Measurements from ENCODE around the gene SLC12A4.
A peak's percentile ranks its signal among the peaks of the same experiment; 100 is the strongest.
"Not testable (repeated sequence)": the region's sequence is repeated elsewhere in the genome, so short reads cannot be mapped to it uniquely, and the experiment has no call there.

Gene SLC12A4

GRCh38 chr16:67940446-67941089 is 27.9 kb downstream of the SLC12A4 start:
- no peak for DNase-seq

GRCh38 chr16:67939507-67940445 is 28.7 kb downstream of the SLC12A4 start:
- DNase-seq = no peak

GRCh38 chr16:67937713-67938112 is 30.7 kb downstream of the SLC12A4 start:
- DNase-seq = not testable (repeated sequence)

- DNase-seq = no peak
Measured at GRCh38 chr16:67936880-67937605, 31.4 kb downstream of the SLC12A4 start.

- no peak for DNase-seq
Measured at GRCh38 chr16:67936124-67936879, 32.1 kb downstream of the SLC12A4 start, which contains the start of gene PSMB10. Gene PSMB10, minus strand, starts transcription at chr16:67936850. Its CDS starts 101 bp downstream, at chr16:67936749.

- peak; percentile 90 for DNase-seq
Measured at GRCh38 chr16:67935402-67936123, 32.9 kb downstream of the SLC12A4 start.

GRCh38 chr16:67935101-67935401 is 33.4 kb downstream of the SLC12A4 start:
- no peak for DNase-seq

GRCh38 chr16:67934306-67935100 is 33.9 kb downstream of the SLC12A4 start:
- DNase-seq = no peak

GRCh38 chr16:67933805-67934204 is 34.6 kb downstream of the SLC12A4 start:
- no peak for DNase-seq

GRCh38 chr16:67932462-67932840 is 36.0 kb downstream of the SLC12A4 start:
- no peak for DNase-seq

GRCh38 chr16:67931712-67932461 is 36.5 kb downstream of the SLC12A4 start, which contains the start of gene CTRL:
Gene CTRL, minus strand, starts transcription at chr16:67931862. Its CDS starts 10 bp downstream, at chr16:67931852.
- DNase-seq = no peak

GRCh38 chr16:67930678-67931211 is 37.7 kb downstream of the SLC12A4 start:
- DNase-seq = no peak

- DNase-seq = no peak
Measured at GRCh38 chr16:67930191-67930590, 38.2 kb downstream of the SLC12A4 start.

GRCh38 chr16:67928561-67929364 is 39.7 kb downstream of the SLC12A4 start:
- DNase-seq = peak; percentile 27

- DNase-seq = no peak
Measured at GRCh38 chr16:67928147-67928546, 40.3 kb downstream of the SLC12A4 start.

- no peak for DNase-seq
Measured at GRCh38 chr16:67927131-67927941, 41.1 kb downstream of the SLC12A4 start.

GRCh38 chr16:67926181-67926750 is 42.2 kb downstream of the SLC12A4 start:
- peak; percentile 16 for DNase-seq
